Activated T-cell treated with anti-CD3 and anti-CD28 coated beads for 1 hour (primary cell): ENCODE measurements around the gene MARCO.
"Not testable (repeated sequence)": the region's sequence is repeated elsewhere in the genome, so short reads cannot be mapped to it uniquely, and the experiment has no call there.

Experiments
- DNase-seq: peaks from one replicate; pipeline ENCODE4 v3.0.0-alpha.2; 2020; ENCODE audit warnings: low read depth

MARCO gene

GRCh38 chr2:118925981-118926380 is 16.0 kb upstream of the MARCO start:
- no peak for DNase-seq

GRCh38 chr2:118929059-118929458 is 12.9 kb upstream of the MARCO start:
- no peak for DNase-seq

- no peak for DNase-seq
Observed at GRCh38 chr2:118932949-118933348, 9.0 kb upstream of the MARCO start.

DNA sequence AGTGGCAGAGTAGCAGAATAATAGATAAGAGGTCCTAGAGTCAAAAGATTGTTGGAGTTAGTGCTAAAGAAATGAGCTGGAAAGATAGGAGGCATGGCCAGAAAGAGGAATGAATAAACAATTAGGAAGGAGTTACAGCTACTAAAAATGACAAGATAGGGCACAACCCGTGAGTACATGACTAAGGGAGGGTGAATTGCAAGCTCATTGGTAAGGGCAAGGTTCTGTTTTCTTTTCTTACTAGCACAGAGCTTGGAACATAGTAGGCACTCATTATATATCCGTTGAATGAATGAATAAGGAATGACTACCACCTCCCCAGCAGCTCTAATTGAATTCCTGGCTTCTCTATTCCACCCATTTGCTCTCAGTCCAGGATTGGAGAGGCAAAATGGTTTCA is 5.7 kb upstream of the MARCO start:
- no peak for DNase-seq

DNA sequence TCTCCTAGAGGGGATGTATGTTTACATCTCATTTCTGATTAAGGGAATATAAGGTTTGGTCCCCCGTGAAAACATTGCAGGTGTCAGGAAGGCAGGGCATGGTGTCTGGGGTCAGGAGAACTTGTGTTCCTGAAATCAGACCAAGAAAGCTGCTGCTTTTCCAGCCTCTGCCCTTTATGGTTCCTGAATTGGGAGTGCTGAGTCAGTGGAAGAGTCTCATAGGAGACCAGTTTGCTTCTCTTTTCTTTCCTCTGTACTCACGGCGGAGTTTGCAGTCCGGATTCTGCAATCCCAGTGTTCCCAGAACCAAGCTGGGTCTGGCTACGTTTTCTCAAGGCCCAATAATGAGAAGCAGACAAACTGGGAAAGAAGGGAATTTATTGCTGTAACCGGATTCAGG is 5.1 kb upstream of the MARCO start:
- no peak for DNase-seq

GRCh38 chr2:118937817-118938216 is 4.2 kb upstream of the MARCO start:
- no peak for DNase-seq

- no peak for DNase-seq
Observed at GRCh38 chr2:118939994-118940393, 2.0 kb upstream of the MARCO start.

GRCh38 chr2:118940486-118941120 is 1.4 kb upstream of the MARCO start:
- no peak for DNase-seq

GRCh38 chr2:118943286-118943685 is 1.3 kb downstream of the MARCO start:
- no peak for DNase-seq

DNA sequence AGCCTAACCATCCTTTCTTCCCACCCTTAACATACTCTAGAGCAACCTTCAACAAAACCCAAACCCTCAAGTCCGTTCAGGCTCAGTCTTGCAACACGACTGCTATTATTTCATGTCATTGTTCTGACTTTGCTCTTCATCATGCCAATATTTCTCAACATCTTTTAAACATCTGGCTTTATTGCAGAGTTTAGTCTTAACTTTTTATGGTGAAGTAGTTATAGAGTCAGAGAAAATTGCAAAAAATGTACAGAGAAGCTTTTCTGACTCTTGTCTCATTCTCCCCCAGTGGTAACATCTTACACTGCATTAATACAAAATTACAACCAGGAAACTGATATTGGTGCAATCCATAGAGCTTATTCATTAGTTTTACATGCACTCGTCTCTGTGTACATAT is 3.9 kb downstream of the MARCO start:
- no peak for DNase-seq

DNA sequence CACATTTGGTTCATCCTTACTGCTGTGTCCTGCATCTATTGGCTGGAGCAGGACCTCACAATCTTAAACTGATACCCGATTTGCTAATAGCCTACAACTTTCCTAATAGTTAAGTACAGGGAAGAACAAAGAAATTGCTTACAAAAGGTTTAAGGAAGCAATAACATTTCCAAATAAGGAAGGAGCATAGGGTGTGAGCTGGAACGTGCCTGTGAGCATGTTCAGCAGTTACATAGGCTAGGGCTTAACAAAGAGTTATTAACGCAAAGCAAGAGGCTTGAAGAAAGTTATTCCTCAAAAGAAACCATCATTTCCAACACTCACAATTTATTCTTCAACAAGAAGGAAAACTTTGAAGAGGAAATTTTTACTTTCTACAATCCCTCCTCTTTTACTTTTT is 6.3 kb downstream of the MARCO start:
- not testable (repeated sequence) for DNase-seq

GRCh38 chr2:118954297-118955060 is 12.5 kb downstream of the MARCO start:
- DNase-seq, result no peak

DNA sequence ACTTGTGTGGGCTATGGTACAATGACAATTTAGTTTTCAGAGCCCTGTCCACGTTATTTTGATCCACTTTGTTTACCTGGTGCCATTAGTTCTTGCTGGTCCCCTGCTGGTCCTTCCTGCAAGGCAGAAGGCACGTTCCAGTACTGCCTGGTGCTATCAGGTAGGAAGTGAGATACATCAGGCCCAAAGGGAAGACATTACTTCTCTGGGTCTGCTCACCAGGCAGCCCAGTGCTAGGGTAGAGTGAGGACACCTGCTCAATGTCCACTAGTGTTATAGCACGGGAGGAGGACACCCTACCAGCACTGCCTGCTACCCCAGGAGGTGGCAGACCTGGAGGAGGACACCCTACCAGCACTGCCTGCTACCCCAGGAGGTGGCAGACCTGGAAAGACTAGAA is 23.7 kb downstream of the MARCO start:
- DNase-seq, result no peak

DNA sequence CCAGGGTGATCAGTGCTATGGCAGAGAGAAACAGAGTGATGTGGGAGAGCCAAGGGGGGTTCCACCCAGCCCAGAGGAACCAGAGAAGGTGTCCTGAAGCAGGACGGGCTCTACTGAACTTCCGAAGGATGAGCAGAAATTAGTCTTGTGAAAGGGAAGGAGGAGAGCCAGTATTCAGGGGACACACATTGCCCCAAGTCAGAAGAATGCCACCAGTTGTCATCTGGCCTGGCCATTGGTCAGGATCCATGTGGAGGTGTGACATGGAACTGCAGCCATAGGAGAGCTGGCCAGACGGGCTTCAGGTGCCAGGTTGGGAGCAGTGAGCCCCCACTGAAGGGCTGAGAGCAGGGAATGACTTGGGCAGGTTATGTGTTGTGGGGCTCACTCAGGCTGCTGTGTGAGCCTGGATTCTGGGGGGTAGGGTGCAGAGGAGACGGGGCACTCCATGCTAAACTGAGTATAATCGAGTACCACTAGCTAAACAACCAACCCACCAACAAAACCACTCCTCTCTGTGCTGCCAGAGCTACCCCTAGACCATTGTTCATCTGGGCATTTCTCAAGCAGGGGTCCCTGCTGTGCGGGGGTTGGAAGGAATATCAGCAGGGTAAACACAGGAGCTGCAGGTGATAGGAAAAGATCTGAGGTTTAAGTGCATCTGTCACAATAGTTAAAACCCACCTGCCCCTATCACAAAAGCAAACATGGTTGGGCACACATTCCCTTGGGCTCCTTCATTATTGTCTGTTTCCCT is 25.3 kb downstream of the MARCO start:
- DNase-seq, result no peak

DNA sequence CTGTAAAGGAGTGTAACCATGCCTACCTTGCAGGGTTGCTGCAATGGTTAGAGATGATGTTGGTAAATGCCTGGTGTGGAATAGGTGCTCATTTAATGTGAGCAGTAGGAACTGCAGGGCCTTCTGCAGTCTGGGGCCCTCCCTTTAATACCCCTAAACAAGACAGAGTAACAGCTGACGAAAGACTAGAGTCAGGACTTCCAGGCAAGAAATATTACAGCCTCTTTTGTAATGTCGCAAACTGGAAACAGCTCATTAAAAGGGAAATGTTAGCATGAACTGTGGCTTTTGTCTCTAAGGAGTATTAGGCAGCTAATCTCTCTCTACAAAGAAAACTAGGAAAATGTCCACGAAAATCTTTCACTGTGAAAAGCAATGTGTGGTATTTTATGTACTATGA is 26.0 kb downstream of the MARCO start:
- no peak for DNase-seq

GRCh38 chr2:118968961-118969733 is 27.2 kb downstream of the MARCO start:
- no peak for DNase-seq

DNA sequence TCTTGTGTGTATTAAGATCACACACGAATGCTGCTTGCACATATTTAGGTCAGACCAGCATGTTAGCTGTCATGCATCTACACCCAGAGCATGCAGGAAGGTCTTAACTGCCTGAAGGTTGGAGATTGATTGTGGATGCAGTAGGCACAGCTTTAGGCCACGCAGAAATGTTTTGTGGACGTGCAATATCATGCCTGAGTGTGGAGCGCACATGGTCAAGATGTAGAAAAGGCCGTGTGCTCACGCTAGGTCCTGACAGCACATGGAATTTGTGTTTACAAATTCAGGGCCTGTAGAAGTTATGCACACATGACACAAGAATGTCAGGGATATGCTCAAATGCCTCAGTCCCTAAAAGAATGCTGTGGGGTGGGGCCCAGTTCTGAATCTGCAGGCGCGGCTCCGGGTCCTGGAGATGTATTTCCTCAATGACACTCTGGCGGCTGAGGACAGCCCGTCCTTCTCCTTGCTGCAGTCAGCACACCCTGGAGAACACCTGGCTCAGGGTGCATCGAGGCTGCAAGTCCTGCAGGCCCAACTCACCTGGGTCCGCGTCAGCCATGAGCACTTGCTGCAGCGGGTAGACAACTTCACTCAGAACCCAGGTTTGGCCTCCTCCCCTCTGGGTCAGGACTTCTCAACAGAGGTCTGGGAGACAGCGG is 27.9 kb downstream of the MARCO start:
- DNase-seq, result no peak

- DNase-seq, result no peak
Observed at GRCh38 chr2:118970396-118971135, 28.6 kb downstream of the MARCO start.

GRCh38 chr2:118971245-118972122 is 29.5 kb downstream of the MARCO start:
- no peak for DNase-seq

- no peak for DNase-seq
Observed at GRCh38 chr2:118973542-118973951, 31.6 kb downstream of the MARCO start.
